Activated CD4-positive, alpha-beta T cell treated with anti-CD3 and anti-CD28 coated beads for 36 hours (primary cell): ENCODE measurements around the gene PIP5K1B. TPM values are rescaled to one million over a fixed set of nuclear protein-coding genes. Genes with fewer than 3 reads are reported as not detected.
A peak's percentile ranks its signal among the peaks of the same experiment; 100 is the strongest.

Source experiments
- ATAC-seq: fragments of 200-7000 bp; cut with Tn5 transposase; one replicate; pipeline ENCODE4 v1.10.0; 2021; ENCODE audit warnings: mild to moderate bottlenecking, moderate library complexity
- CTCF ChIA-PET: fragments of 350-600 bp; sonication (Branson Sonifier 250); formaldehyde crosslinking; loops from one replicate; lab custom pipeline; 2021; ENCODE audit warnings: antibody characterized with exemption; lab: Charles Lee
- POLR2A ChIA-PET: fragments of 350-600 bp; sonication (Branson Sonifier 250); formaldehyde crosslinking; loops from one replicate; lab custom pipeline; 2021; ENCODE audit warnings: antibody characterized with exemption, inconsistent platforms; lab: Charles Lee
- DNase-seq: peaks from one replicate; pipeline ENCODE4 v3.0.0-alpha.2; 2020
- H3K27ac Mint-ChIP-seq: one replicate; pipeline ENCODE4 v1.8.0; 2021; ENCODE audit warnings: mixed read lengths
- H3K27me3 Mint-ChIP-seq: one replicate; pipeline ENCODE4 v1.8.0; 2021; ENCODE audit warnings: mixed read lengths
- H3K36me3 Mint-ChIP-seq: one replicate; pipeline ENCODE4 v1.8.0; 2021; ENCODE audit warnings: low read depth, mixed read lengths
- H3K4me1 Mint-ChIP-seq: one replicate; pipeline ENCODE4 v1.8.0; 2021; ENCODE audit warnings: mixed read lengths
- H3K4me3 Mint-ChIP-seq: one replicate; pipeline ENCODE4 v1.8.0; 2021; ENCODE audit warnings: mild to moderate bottlenecking, moderate library complexity, mixed read lengths
- H3K9me3 Mint-ChIP-seq: one replicate; pipeline ENCODE4 v1.8.0; 2021; ENCODE audit warnings: low read depth, mixed read lengths
- intact Hi-C, 2 experiments: fragments of 100-400 bp; cut with DNase I in 1 of 2; cut with micrococcal nuclease in 1 of 2; formaldehyde crosslinking; loops; one replicate each; pipeline versions ENCODE4 v1.14.2 to v1.15.1; 2022 to 2024; cut with DNase I, micrococcal nuclease
- total RNA-seq, 2 experiments: library from RNA; stranded (reverse); gene quantifications; one replicate each; pipeline ENCODE4 v1.2.3, GENCODE V29; 2021

PIP5K1B gene
- total RNA-seq, 2 experiments from 2014 or later = 1.6 TPM

- Mint-ChIP-seq H3K4me3 (no peak overlapping the region), H3K36me3 (no peaks in the 10 kb centered on the region), H3K9me3 (no peaks in the 10 kb centered on the region), H3K27me3 (peaks cover 6% of the 10 kb centered on the region), H3K4me1 (no peaks in the 10 kb centered on the region), H3K27ac (no peak overlapping the region)
- intact Hi-C loops = no loop called here
- CTCF ChIA-PET = no interaction called here
- ATAC-seq = no peak
- no peak for DNase-seq
- POLR2A ChIA-PET = no interaction called here
These were observed 70.1 kb downstream of the PIP5K1B start for GRCh38 chr9:68775003-68775730.

- ATAC-seq = no peak
- DNase-seq = no peak
- Mint-ChIP-seq H3K36me3 (no peaks in the 10 kb centered on the region), H3K27me3 (peaks cover 6% of the 10 kb centered on the region), H3K4me1 (peaks cover 11% of the 10 kb centered on the region), H3K4me3 (no peak overlapping the region), H3K27ac (no peak overlapping the region), H3K9me3 (no peaks in the 10 kb centered on the region)
- POLR2A ChIA-PET = no interaction called here
- intact Hi-C loops = no loop called here
- CTCF ChIA-PET = interaction anchor here (0.6 kb wide), 1 partner anchor 119 kb away, joined by 3 read pairs; no protein-coding TSS in a partner anchor
These were observed 72.2 kb downstream of the PIP5K1B start for GRCh38 chr9:68777070-68777763.

GRCh38 chr9:68778635-68779034, 73.6 kb downstream of the PIP5K1B start:
- no peak for DNase-seq
- no peak for ATAC-seq
- Mint-ChIP-seq H3K4me3 (no peak overlapping the region), H3K4me1 (peaks cover 11% of the 10 kb centered on the region), H3K27me3 (peaks cover 6% of the 10 kb centered on the region), H3K9me3 (no peaks in the 10 kb centered on the region), H3K36me3 (no peaks in the 10 kb centered on the region), H3K27ac (no peak overlapping the region)
- intact Hi-C loops = no loop called here
- POLR2A ChIA-PET = no interaction called here
- CTCF ChIA-PET = no interaction called here

GRCh38 chr9:68779558-68780379, 74.7 kb downstream of the PIP5K1B start:
- DNase-seq (peak; percentile 96), ATAC-seq (peak; percentile 87)
- Mint-ChIP-seq H3K4me3 (no peak overlapping the region), H3K27ac (no peak overlapping the region), H3K4me1 (peaks cover 11% of the 10 kb centered on the region), H3K9me3 (no peaks in the 10 kb centered on the region), H3K27me3 (peaks cover 6% of the 10 kb centered on the region), H3K36me3 (no peaks in the 10 kb centered on the region)
- POLR2A ChIA-PET = no interaction called here
- CTCF ChIA-PET = interaction anchor here (1.0 kb wide), 2 partner anchors 35 to 230 kb away, joined by 3 read pairs; no protein-coding TSS in a partner anchor
- intact Hi-C loops = loop anchor here (1.0 to 10.0 kb wide), 12 partner anchors 23 to 1475 kb away; partner anchors contain the start of genes FXN (in 2 of the 2), PIP5K1B (in 1 of the 2), SMC5 (in 1 of the 2) and TJP2 (in 1 of the 2)

GRCh38 chr9:68780380-68780712, 75.3 kb downstream of the PIP5K1B start:
- no peak for DNase-seq

GRCh38 chr9:68780720-68781119, 75.7 kb downstream of the PIP5K1B start:
- Mint-ChIP-seq H3K4me1 (peaks cover 14% of the 10 kb centered on the region), H3K27me3 (peaks cover 2% of the 10 kb centered on the region), H3K9me3 (no peaks in the 10 kb centered on the region), H3K36me3 (no peaks in the 10 kb centered on the region), H3K4me3 (no peak overlapping the region), H3K27ac (no peak overlapping the region)
- DNase-seq (peak; percentile 57), ATAC-seq (peak; percentile 32)
- POLR2A ChIA-PET = no interaction called here
- CTCF ChIA-PET = interaction anchor here (0.6 to 1.5 kb wide), 5 partner anchors 13 to 191 kb away, joined by 3 to 4 read pairs (median 3); no protein-coding TSS in a partner anchor
- intact Hi-C loops = loop anchor here (1.0 to 10.0 kb wide), 12 partner anchors 22 to 1474 kb away; partner anchors contain the start of genes FXN (in 2 of the 2), PIP5K1B (in 1 of the 2), SMC5 (in 1 of the 2) and TJP2 (in 1 of the 2)

More at GRCh38 chr9:68780380-68780712, 75.3 kb downstream of the PIP5K1B start:
- ChIA-PET POLR2A (no interaction called here), CTCF (interaction anchor here (0.7 to 1.5 kb wide), 4 partner anchors 23 to 229 kb away, joined by 3 read pairs; no protein-coding TSS in a partner anchor)
- no peaks in the 10 kb centered on the region for H3K9me3 Mint-ChIP-seq
- H3K4me3 Mint-ChIP-seq = no peak overlapping the region
- intact Hi-C loops = loop anchor here (1.0 to 10.0 kb wide), 12 partner anchors 22 to 1474 kb away; partner anchors contain the start of genes FXN (in 2 of the 2), PIP5K1B (in 1 of the 2), SMC5 (in 1 of the 2) and TJP2 (in 1 of the 2)
- peaks cover 2% of the 10 kb centered on the region for H3K27me3 Mint-ChIP-seq
- no peak for ATAC-seq
- no peaks in the 10 kb centered on the region for H3K36me3 Mint-ChIP-seq
- no peak overlapping the region for H3K27ac Mint-ChIP-seq
- H3K4me1 Mint-ChIP-seq = peaks cover 11% of the 10 kb centered on the region

GRCh38 chr9:68781928-68782327, 76.9 kb downstream of the PIP5K1B start:
- H3K36me3 Mint-ChIP-seq = peaks cover 2% of the 10 kb centered on the region
- CTCF ChIA-PET = interaction anchor here (0.7 to 1.5 kb wide), 7 partner anchors 12 to 376 kb away, joined by 3 to 4 read pairs (median 3); no protein-coding TSS in a partner anchor
- peak overlapping the region; percentile 44 for H3K4me3 Mint-ChIP-seq
- POLR2A ChIA-PET = no interaction called here
- H3K27me3 Mint-ChIP-seq = peaks cover 2% of the 10 kb centered on the region
- no peak overlapping the region for H3K27ac Mint-ChIP-seq
- DNase-seq (no peak), ATAC-seq (no peak)
- no peaks in the 10 kb centered on the region for H3K9me3 Mint-ChIP-seq
- intact Hi-C loops = loop anchor here (2.0 to 10.0 kb wide), 8 partner anchors 77 to 1473 kb away; partner anchors contain the start of genes FXN (in 1 of the 2), PIP5K1B (in 1 of the 2), SMC5 (in 1 of the 2) and TJP2 (in 1 of the 2)
- peaks cover 14% of the 10 kb centered on the region for H3K4me1 Mint-ChIP-seq

GRCh38 chr9:68782546-68782945, 77.5 kb downstream of the PIP5K1B start:
- ChIA-PET CTCF (interaction anchor here (1.3 to 1.4 kb wide), 5 partner anchors 14 to 375 kb away, joined by 3 to 7 read pairs (median 3); no protein-coding TSS in a partner anchor), POLR2A (no interaction called here)
- no peak for DNase-seq
- Mint-ChIP-seq H3K4me3 (no peak overlapping the region), H3K36me3 (peaks cover 2% of the 10 kb centered on the region), H3K27ac (no peak overlapping the region), H3K4me1 (peaks cover 14% of the 10 kb centered on the region), H3K27me3 (peaks cover 2% of the 10 kb centered on the region), H3K9me3 (no peaks in the 10 kb centered on the region)
- intact Hi-C loops = loop anchor here (5.0 to 10.0 kb wide), 6 partner anchors 130 to 1472 kb away; partner anchors contain the start of genes FXN (in 1 of the 2), SMC5 (in 1 of the 2) and TJP2 (in 1 of the 2)
- ATAC-seq = no peak

GRCh38 chr9:68785965-68786364, 80.9 kb downstream of the PIP5K1B start:
- H3K36me3 Mint-ChIP-seq = peaks cover 2% of the 10 kb centered on the region
- peaks cover 11% of the 10 kb centered on the region for H3K4me1 Mint-ChIP-seq
- DNase-seq = no peak
- H3K27me3 Mint-ChIP-seq = no peaks in the 10 kb centered on the region
- intact Hi-C loops = loop anchor here in 1 of 2 experiments (10.0 kb wide), 1 partner anchor 1469 kb away; the partner anchor contains the start of gene SMC5
- no peak overlapping the region for H3K4me3 Mint-ChIP-seq
- POLR2A ChIA-PET = interaction anchor here (1.1 kb wide), 1 partner anchor 17 kb away, joined by 3 read pairs; no protein-coding TSS in a partner anchor
- no peaks in the 10 kb centered on the region for H3K9me3 Mint-ChIP-seq
- no peak for ATAC-seq
- CTCF ChIA-PET = interaction anchor here (0.6 kb wide), 1 partner anchor 245 kb away, joined by 3 read pairs; no protein-coding TSS in a partner anchor
- no peak overlapping the region for H3K27ac Mint-ChIP-seq

GRCh38 chr9:68791169-68791568, 86.1 kb downstream of the PIP5K1B start:
- Mint-ChIP-seq H3K4me1 (no peaks in the 10 kb centered on the region), H3K9me3 (no peaks in the 10 kb centered on the region), H3K27ac (no peak overlapping the region), H3K36me3 (peaks cover 2% of the 10 kb centered on the region), H3K27me3 (no peaks in the 10 kb centered on the region), H3K4me3 (no peak overlapping the region)
- ChIA-PET POLR2A (no interaction called here), CTCF (interaction anchor here (0.7 kb wide), 1 partner anchor 176 kb away, joined by 4 read pairs; no protein-coding TSS in a partner anchor)
- intact Hi-C loops = no loop called here
- no peak for DNase-seq
- no peak for ATAC-seq
